SK-N-SH (cell line): Measurements from ENCODE around the gene KCTD8. TPM values are rescaled to one million over a fixed set of nuclear protein-coding genes. Genes with fewer than 3 reads are reported as not detected.

Experiments used
- CTCF ChIA-PET: fragments of 300-600, 350-600 bp; formaldehyde crosslinking; extraction: SDS; loops from one replicate; lab custom pipeline; 2021; lab: Yijun Ruan, JAX
- POLR2A ChIA-PET: fragments of 350-600 bp; sonication (Branson Sonifier 250); formaldehyde crosslinking; extraction: SDS; loops from one replicate; lab custom pipeline; 2020; ENCODE audit warnings: antibody characterized with exemption, inconsistent platforms; lab: Yijun Ruan, JAX
- DNase-seq: peaks from one replicate; pipeline ENCODE4 v3.0.0; 2012
- H2AFZ ChIP-seq: fragments of 200-600 bp; sonication (generic); 2 replicates; pipeline ENCODE4 v1.8.1; 2016; ENCODE audit warnings: antibody characterized with exemption, mild to moderate bottlenecking, low read depth
- H3F3A ChIP-seq: fragments of 200-600 bp; sonication (generic); replicated peaks from 2 replicates; pipeline ENCODE3; 2016; ENCODE audit warnings: antibody characterized with exemption, mild to moderate bottlenecking; ENCODE audit not compliant: insufficient read depth
- H3K27ac ChIP-seq, 2 experiments: fragments of 200-500 bp in 1 of 2; fragments of 200-600 bp in 1 of 2; sonication (Bioruptor generic) in 1 of 2; sonication (generic), shearing (Covaris generic) in 1 of 2; 2 replicates each; pipeline versions ENCODE4 v1.5.1 to v1.6.1; 2014 to 2016; ENCODE audit warnings: low read depth in 2 of 2, inconsistent platforms in 1 of 2, low read length in 1 of 2, mild to moderate bottlenecking in 1 of 2, mixed read lengths in 1 of 2
- H3K27me3 ChIP-seq: fragments of 200-600 bp; sonication (generic), shearing (Covaris generic); 2 replicates; pipeline ENCODE4 v1.6.1; 2016; ENCODE audit warnings: mixed run types; ENCODE audit not compliant: insufficient read depth
- H3K36me3 ChIP-seq, 2 experiments: fragments of 200-500 bp in 1 of 2; fragments of 200-600 bp in 1 of 2; sonication (Bioruptor generic) in 1 of 2; sonication (generic) in 1 of 2; replicated peaks in 1 of 2; 2 replicates each; pipeline versions ENCODE3 to v1.5.1; 2014 to 2016; ENCODE audit warnings: low read length in 1 of 2, mild to moderate bottlenecking in 1 of 2; ENCODE audit not compliant: insufficient read depth in 2 of 2, control insufficient read depth in 1 of 2
- H3K4me1 ChIP-seq, 2 experiments: fragments of 200-500 bp in 1 of 2; fragments of 200-600 bp in 1 of 2; sonication (Bioruptor generic) in 1 of 2; sonication (generic), shearing (Covaris generic) in 1 of 2; 2 replicates each; pipeline versions ENCODE4 v1.5.1 to v1.6.1; 2014 to 2016; ENCODE audit warnings: low read depth in 1 of 2, low read length in 1 of 2, mixed run types in 1 of 2; ENCODE audit not compliant: insufficient read depth in 2 of 2, control insufficient read depth in 1 of 2
- H3K4me2 ChIP-seq: fragments of 200-600 bp; sonication (generic), shearing (Covaris generic); 2 replicates; pipeline ENCODE4 v1.6.1; 2017; ENCODE audit warnings: mixed run types
- H3K4me3 ChIP-seq, 2 experiments: fragments of 200-500 bp in 1 of 2; fragments of 200-600 bp in 1 of 2; sonication (Bioruptor generic) in 1 of 2; sonication (generic), shearing (Covaris generic) in 1 of 2; 2 replicates each; pipeline versions ENCODE4 v1.5.1 to v1.8.1; 2014 to 2016; ENCODE audit warnings: low read depth in 2 of 2, inconsistent platforms in 1 of 2, low read length in 1 of 2, mild to moderate bottlenecking in 1 of 2, mixed read lengths in 1 of 2, moderate library complexity in 1 of 2
- H3K79me2 ChIP-seq: fragments of 200-600 bp; sonication (generic); 2 replicates; pipeline ENCODE4 v1.8.1; 2017; ENCODE audit warnings: mild to moderate bottlenecking; ENCODE audit not compliant: insufficient read depth
- H3K9ac ChIP-seq: fragments of 200-600 bp; sonication (generic); 2 replicates; pipeline ENCODE4 v1.6.1; 2017; ENCODE audit warnings: mixed run types
- H3K9me2 ChIP-seq: fragments of 200-600 bp; sonication (generic); 2 replicates; pipeline ENCODE4 v1.6.1; 2017; ENCODE audit warnings: mixed run types
- H3K9me3 ChIP-seq: fragments of 200-600 bp; sonication (generic); 2 replicates; pipeline ENCODE4 v1.6.1; 2017; ENCODE audit warnings: mixed run types, mild to moderate bottlenecking, moderate library complexity
- H4K20me1 ChIP-seq: fragments of 200-600 bp; sonication (generic); 2 replicates; pipeline ENCODE4 v1.6.1; 2017; ENCODE audit warnings: mild to moderate bottlenecking, mixed run types; ENCODE audit not compliant: insufficient read depth
- GABPA ChIP-seq: IDR thresholded peaks from 2 replicates; pipeline ENCODE4 v1.4.0; 2012; ENCODE audit warnings: low read depth, mild to moderate bottlenecking
- MEF2A ChIP-seq: IDR thresholded peaks from 2 replicates; pipeline ENCODE4 v1.4.0; 2012; ENCODE audit warnings: low read depth, borderline replicate concordance
- NRF1 ChIP-seq: IDR thresholded peaks from 2 replicates; pipeline ENCODE4 v1.6.1; 2012; ENCODE audit warnings: low read depth, mild to moderate bottlenecking, low read length
- PBX3 ChIP-seq: IDR thresholded peaks from 2 replicates; pipeline ENCODE4; 2012
- RFX5 ChIP-seq: IDR thresholded peaks from 2 replicates; pipeline ENCODE4 v1.6.1; 2012; ENCODE audit warnings: mild to moderate bottlenecking, improper control_type of control experiment, low read length
- TEAD4 ChIP-seq: IDR thresholded peaks from 2 replicates; pipeline ENCODE4 v1.4.0; 2012; ENCODE audit warnings: mild to moderate bottlenecking, borderline replicate concordance; ENCODE audit not compliant: insufficient read depth
- USF2 ChIP-seq: fragments of 150-350 bp; IDR thresholded peaks from 2 replicates; pipeline ENCODE4 v1.6.1; 2017; ENCODE audit warnings: antibody characterized with exemption, low read length, low read depth, borderline replicate concordance
- WGBS: methylation state at CpG from one replicate; pipeline ENCODE4 v1.1.6; 2017; ENCODE audit warnings: low lambda C conversion rate; 5-methylcytosine and 5-hydroxymethylcytosine counted together
- polyA plus RNA-seq, 3 experiments: library from polyadenylated mRNA; depleted of rRNA; stranded (reverse); fragments of >200 nt; gene quantifications; 2 replicates each; pipeline ENCODE4 v1.2.3, GENCODE V29; 2012
- TF ChIP-seq, protein P1 (sequence below): IDR thresholded peaks from 2 replicates; pipeline ENCODE4 v1.4.0; 2012; ENCODE audit warnings: low read depth, borderline replicate concordance
- TF ChIP-seq, protein P2 (sequence below): fragments of 150-350 bp; IDR thresholded peaks from 2 replicates; pipeline ENCODE4 v1.6.1; 2016; ENCODE audit warnings: mild to moderate bottlenecking, low read depth, low read length
- TF ChIP-seq, protein P3 (sequence below): fragments of 200-600 bp; sonication (generic); IDR thresholded peaks from 2 replicates; pipeline ENCODE4 v1.6.1; 2017; ENCODE audit warnings: antibody characterized with exemption, mild to moderate bottlenecking, moderate library complexity

Gene KCTD8
- polyA plus RNA-seq, 1 of the 3 experiments (the other 2 are of a cell fraction) = not detected

- WGBS = 17% methylated on average over 2 of the region's 2 CpGs
These were observed 299.3 kb downstream of the KCTD8 start for GRCh38 chr4:44149282-44149681.

More at GRCh38 chr4:44149282-44149681, 299.3 kb downstream of the KCTD8 start:
- Histone ChIP-seq H3K9me3 (no peaks in the 10 kb centered on the region), H3K4me1 (no peaks in the 10 kb centered on the region; a peak in 1 of 4 replicates), H3F3A (no peaks in the 10 kb centered on the region), H3K36me3 (no peaks in the 10 kb centered on the region), H3K27me3 (no peaks in the 10 kb centered on the region), H3K27ac (no peak overlapping the region)
- CTCF ChIA-PET = no interaction called here
- no peak for DNase-seq
- POLR2A ChIA-PET = no interaction called here
- TF ChIP-seq GABPA (no peak), PBX3 (no peak), MEF2A (no peak), USF2 (no peak), TEAD4 (no peak), NRF1 (no peak), RFX5 (no peak)
- TF ChIP-seq, protein P1, sequence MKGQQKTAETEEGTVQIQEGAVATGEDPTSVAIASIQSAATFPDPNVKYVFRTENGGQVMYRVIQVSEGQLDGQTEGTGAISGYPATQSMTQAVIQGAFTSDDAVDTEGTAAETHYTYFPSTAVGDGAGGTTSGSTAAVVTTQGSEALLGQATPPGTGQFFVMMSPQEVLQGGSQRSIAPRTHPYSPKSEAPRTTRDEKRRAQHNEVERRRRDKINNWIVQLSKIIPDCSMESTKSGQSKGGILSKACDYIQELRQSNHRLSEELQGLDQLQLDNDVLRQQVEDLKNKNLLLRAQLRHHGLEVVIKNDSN = no peak
- TF ChIP-seq, protein P2, sequence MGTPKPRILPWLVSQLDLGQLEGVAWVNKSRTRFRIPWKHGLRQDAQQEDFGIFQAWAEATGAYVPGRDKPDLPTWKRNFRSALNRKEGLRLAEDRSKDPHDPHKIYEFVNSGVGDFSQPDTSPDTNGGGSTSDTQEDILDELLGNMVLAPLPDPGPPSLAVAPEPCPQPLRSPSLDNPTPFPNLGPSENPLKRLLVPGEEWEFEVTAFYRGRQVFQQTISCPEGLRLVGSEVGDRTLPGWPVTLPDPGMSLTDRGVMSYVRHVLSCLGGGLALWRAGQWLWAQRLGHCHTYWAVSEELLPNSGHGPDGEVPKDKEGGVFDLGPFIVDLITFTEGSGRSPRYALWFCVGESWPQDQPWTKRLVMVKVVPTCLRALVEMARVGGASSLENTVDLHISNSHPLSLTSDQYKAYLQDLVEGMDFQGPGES = no peak
- TF ChIP-seq, protein P3, sequence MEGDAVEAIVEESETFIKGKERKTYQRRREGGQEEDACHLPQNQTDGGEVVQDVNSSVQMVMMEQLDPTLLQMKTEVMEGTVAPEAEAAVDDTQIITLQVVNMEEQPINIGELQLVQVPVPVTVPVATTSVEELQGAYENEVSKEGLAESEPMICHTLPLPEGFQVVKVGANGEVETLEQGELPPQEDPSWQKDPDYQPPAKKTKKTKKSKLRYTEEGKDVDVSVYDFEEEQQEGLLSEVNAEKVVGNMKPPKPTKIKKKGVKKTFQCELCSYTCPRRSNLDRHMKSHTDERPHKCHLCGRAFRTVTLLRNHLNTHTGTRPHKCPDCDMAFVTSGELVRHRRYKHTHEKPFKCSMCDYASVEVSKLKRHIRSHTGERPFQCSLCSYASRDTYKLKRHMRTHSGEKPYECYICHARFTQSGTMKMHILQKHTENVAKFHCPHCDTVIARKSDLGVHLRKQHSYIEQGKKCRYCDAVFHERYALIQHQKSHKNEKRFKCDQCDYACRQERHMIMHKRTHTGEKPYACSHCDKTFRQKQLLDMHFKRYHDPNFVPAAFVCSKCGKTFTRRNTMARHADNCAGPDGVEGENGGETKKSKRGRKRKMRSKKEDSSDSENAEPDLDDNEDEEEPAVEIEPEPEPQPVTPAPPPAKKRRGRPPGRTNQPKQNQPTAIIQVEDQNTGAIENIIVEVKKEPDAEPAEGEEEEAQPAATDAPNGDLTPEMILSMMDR = no peak
- TF ChIP-seq, all 33 proteins: peak for 0
- Histone ChIP-seq H3K4me3 (no peak overlapping the region), H4K20me1 (no peaks in the 10 kb centered on the region), H3K9me2 (no peaks in the 10 kb centered on the region), H2AFZ (no peak overlapping the region), H3K79me2 (no peaks in the 10 kb centered on the region), H3K4me2 (no peak overlapping the region), H3K9ac (no peak overlapping the region)
